Measurements from ENCODE around the gene ARHGEF9. TPM values are rescaled to one million over a fixed set of nuclear protein-coding genes. Genes with fewer than 3 reads are reported as not detected.

ARHGEF9 gene
- total RNA-seq, 1 experiment from 2014 or later: 8.3 TPM

DNA sequence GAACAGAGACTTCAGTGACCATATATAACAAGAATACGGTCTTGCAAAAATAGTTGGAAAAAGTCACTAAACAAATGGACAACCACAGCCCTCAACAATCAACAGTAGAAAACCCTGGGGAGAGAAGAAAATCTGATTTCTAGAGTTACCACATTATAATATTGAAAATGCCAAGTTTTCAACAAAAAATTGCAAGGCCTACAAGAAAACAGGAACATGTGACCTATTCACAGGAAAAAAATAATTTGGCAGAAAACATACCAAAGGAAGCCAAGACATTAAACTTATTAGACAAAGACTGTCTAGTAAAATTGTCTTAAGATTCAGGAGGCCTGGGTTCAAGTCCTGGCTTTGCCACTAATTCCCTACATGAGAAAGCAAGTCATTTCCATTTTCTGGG, 64.7 kb downstream of the ARHGEF9 start:
- Histone ChIP-seq H3K4me3 (ENCODE audit: low read length) (no peak overlapping the region), H2AFZ (ENCODE audit: low read length) (no peak overlapping the region), H3K4me2 (ENCODE audit: low read length) (no peak overlapping the region), H4K20me1 (ENCODE audit: low read length) (no peaks in the 10 kb centered on the region), H3K9ac (ENCODE audit: low read length) (no peak overlapping the region), H3K9me2 (replicated peaks; ENCODE audit: low read length) (no peaks in the 10 kb centered on the region), H3K27me3 (ENCODE audit: low read length) (no peaks in the 10 kb centered on the region), H3F3A (ENCODE audit: low read length, unreplicated experiment) (no peaks in the 10 kb centered on the region), H3K36me3 (ENCODE audit: low read depth, low read length) (no peaks in the 10 kb centered on the region; the same call in 1 of the 2 replicates), H3K27ac (ENCODE audit: low read length) (no peak overlapping the region), H3K4me1 (ENCODE audit: insufficient read depth, low read length) (no peaks in the 10 kb centered on the region), H3K9me3 (ENCODE audit: low read length) (no peaks in the 10 kb centered on the region), H3K79me2 (ENCODE audit: low read length) (no peaks in the 10 kb centered on the region)
- intact Hi-C loops (cut with micrococcal nuclease): no loop called here
- ChIA-PET POLR2A (ENCODE audit: unreplicated experiment) (no interaction called here), CTCF (no interaction called here)
- no TSS peak for BruUV-seq (replicated peaks)
- TF ChIP-seq, protein P1, sequence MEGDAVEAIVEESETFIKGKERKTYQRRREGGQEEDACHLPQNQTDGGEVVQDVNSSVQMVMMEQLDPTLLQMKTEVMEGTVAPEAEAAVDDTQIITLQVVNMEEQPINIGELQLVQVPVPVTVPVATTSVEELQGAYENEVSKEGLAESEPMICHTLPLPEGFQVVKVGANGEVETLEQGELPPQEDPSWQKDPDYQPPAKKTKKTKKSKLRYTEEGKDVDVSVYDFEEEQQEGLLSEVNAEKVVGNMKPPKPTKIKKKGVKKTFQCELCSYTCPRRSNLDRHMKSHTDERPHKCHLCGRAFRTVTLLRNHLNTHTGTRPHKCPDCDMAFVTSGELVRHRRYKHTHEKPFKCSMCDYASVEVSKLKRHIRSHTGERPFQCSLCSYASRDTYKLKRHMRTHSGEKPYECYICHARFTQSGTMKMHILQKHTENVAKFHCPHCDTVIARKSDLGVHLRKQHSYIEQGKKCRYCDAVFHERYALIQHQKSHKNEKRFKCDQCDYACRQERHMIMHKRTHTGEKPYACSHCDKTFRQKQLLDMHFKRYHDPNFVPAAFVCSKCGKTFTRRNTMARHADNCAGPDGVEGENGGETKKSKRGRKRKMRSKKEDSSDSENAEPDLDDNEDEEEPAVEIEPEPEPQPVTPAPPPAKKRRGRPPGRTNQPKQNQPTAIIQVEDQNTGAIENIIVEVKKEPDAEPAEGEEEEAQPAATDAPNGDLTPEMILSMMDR (conservative IDR thresholded peaks at IDR 0.05; ENCODE audit: low read depth, low read length): no peak
- TF ChIP-seq EZH2 (IDR thresholded peaks at IDR 0.05; ENCODE audit: low read length, unreplicated experiment) (no peak), EZH2phosphoT487 (IDR thresholded peaks at IDR 0.05; ENCODE audit: borderline replicate concordance, low read length) (no peak)
- DNase-seq: no peak
- no peak for ATAC-seq

DNA sequence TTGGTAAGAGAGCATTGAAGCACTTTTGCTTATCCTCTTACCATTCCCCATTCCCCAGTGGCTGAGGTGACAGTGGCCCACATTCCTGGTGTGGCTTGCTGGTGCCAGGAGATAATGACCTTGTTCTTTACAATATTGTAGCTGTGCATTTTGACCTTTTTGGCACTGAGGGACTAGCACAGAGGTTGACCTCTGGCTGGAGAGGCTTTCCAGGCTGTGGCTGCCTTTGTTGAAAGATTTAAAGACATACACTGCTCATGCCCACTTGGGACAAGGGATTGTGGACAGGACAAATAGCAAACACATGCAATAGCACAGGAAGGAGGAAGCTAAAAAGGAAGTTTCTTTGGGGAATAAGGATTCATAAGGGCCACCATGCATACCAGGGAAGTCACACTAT, 65.4 kb downstream of the ARHGEF9 start:
- POLR2A ChIA-PET (ENCODE audit: unreplicated experiment): no interaction called here
- H3K4me3 ChIP-seq (ENCODE audit: low read length): no peak overlapping the region
- no peaks in the 10 kb centered on the region for H3K4me1 ChIP-seq (ENCODE audit: insufficient read depth, low read length)
- CTCF ChIA-PET: no interaction called here
- BruUV-seq (replicated peaks): no TSS peak
- H3K36me3 ChIP-seq (ENCODE audit: low read depth, low read length): no peaks in the 10 kb centered on the region; the same call in 1 of the 2 replicates
- H3K4me2 ChIP-seq (ENCODE audit: low read length): no peak overlapping the region
- H3F3A ChIP-seq (ENCODE audit: low read length, unreplicated experiment): no peaks in the 10 kb centered on the region
- H4K20me1 ChIP-seq (ENCODE audit: low read length): no peaks in the 10 kb centered on the region
- ATAC-seq (no peak), DNase-seq (no peak)
- no peaks in the 10 kb centered on the region for H3K9me2 ChIP-seq (replicated peaks; ENCODE audit: low read length)
- intact Hi-C loops (cut with micrococcal nuclease): no loop called here
- H3K9me3 ChIP-seq (ENCODE audit: low read length): no peaks in the 10 kb centered on the region
- H3K79me2 ChIP-seq (ENCODE audit: low read length): no peaks in the 10 kb centered on the region
- TF ChIP-seq EZH2 (IDR thresholded peaks at IDR 0.05; ENCODE audit: low read length, unreplicated experiment): no peak
- TF ChIP-seq, protein P1 (conservative IDR thresholded peaks at IDR 0.05; ENCODE audit: low read depth, low read length): no peak
- no peak for TF ChIP-seq EZH2phosphoT487 (IDR thresholded peaks at IDR 0.05; ENCODE audit: borderline replicate concordance, low read length)
- no peak overlapping the region for H3K27ac ChIP-seq (ENCODE audit: low read length)
- no peak overlapping the region for H3K9ac ChIP-seq (ENCODE audit: low read length)
- no peak overlapping the region for H2AFZ ChIP-seq (ENCODE audit: low read length)
- H3K27me3 ChIP-seq (ENCODE audit: low read length): no peaks in the 10 kb centered on the region

DNA sequence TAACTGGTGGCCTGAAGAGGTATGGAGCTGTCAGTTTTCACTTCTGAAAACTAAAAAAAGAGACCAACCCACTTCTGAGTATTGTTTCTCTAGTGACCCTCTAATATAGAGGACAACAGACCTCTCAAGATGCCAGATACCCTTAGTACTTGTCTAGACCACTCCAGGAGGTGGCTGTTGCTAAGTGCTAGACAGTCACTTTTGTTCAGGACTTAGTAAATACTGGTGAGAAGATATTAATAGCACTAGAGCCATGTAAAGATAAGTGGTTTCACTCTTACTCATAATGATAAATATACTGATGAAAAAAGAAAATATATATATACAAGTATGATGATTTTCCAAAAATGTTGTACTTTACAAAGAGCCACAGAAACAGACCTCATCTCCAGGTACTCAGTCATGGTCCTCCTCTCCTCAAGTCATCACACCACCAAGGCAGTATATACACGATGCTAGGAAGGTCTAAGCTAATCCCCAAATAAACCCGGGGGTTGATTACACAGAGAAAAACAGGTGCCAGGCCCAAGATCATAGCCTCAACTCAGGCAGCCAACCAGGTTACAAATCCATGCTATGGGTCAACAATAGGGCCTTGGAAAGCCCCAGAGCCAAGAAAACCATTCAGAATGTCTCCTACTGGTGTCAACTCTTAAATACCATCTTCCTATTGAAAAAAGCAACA, 66.9 kb downstream of the ARHGEF9 start:
- Histone ChIP-seq H3K4me2 (ENCODE audit: low read length) (no peak overlapping the region), H3F3A (ENCODE audit: low read length, unreplicated experiment) (no peaks in the 10 kb centered on the region), H3K36me3 (ENCODE audit: low read depth, low read length) (no peaks in the 10 kb centered on the region; the same call in 1 of the 2 replicates), H3K9me3 (ENCODE audit: low read length) (no peaks in the 10 kb centered on the region), H3K27me3 (ENCODE audit: low read length) (no peaks in the 10 kb centered on the region), H3K9ac (ENCODE audit: low read length) (no peak overlapping the region), H2AFZ (ENCODE audit: low read length) (no peak overlapping the region), H3K27ac (ENCODE audit: low read length) (no peak overlapping the region), H4K20me1 (ENCODE audit: low read length) (no peaks in the 10 kb centered on the region), H3K4me1 (ENCODE audit: insufficient read depth, low read length) (no peaks in the 10 kb centered on the region), H3K9me2 (replicated peaks; ENCODE audit: low read length) (no peaks in the 10 kb centered on the region), H3K4me3 (ENCODE audit: low read length) (no peak overlapping the region), H3K79me2 (ENCODE audit: low read length) (no peaks in the 10 kb centered on the region)
- DNase-seq (no peak), ATAC-seq (no peak)
- CTCF ChIA-PET: no interaction called here
- intact Hi-C loops (cut with micrococcal nuclease): no loop called here
- POLR2A ChIA-PET (ENCODE audit: unreplicated experiment): no interaction called here
- BruUV-seq (replicated peaks): no TSS peak
- no peak for TF ChIP-seq EZH2phosphoT487 (IDR thresholded peaks at IDR 0.05; ENCODE audit: borderline replicate concordance, low read length)
- TF ChIP-seq EZH2 (IDR thresholded peaks at IDR 0.05; ENCODE audit: low read length, unreplicated experiment): no peak
